ENCODE measurements around the gene IGSF22. TPM values are rescaled to one million over a fixed set of nuclear protein-coding genes. Genes with fewer than 3 reads are reported as not detected.

The IGSF22 gene
- polyA plus RNA-seq, 1 donor from 2014 or later = 0.68 TPM

- no peaks in the 10 kb centered on the region for H3K9me2 ChIP-seq (ENCODE audit: insufficient read depth, low read length)
- no peaks in the 10 kb centered on the region for H3F3A ChIP-seq (ENCODE audit: insufficient read depth, low read length, poor library complexity, severe bottlenecking)
- H3K79me2 ChIP-seq (replicated peaks; ENCODE audit: insufficient read depth, low read length) = no peaks in the 10 kb centered on the region
- no peak overlapping the region for H3K4me2 ChIP-seq (ENCODE audit: low read length)
- H2AFZ ChIP-seq (ENCODE audit: low read depth, low read length) = no peak overlapping the region
- H3K27ac ChIP-seq (ENCODE audit: low read length) = no peak overlapping the region
- no peak overlapping the region for H3K9ac ChIP-seq (ENCODE audit: low read length)
- TF ChIP-seq EZH2 (IDR thresholded peaks at IDR 0.05; ENCODE audit: borderline replicate concordance, insufficient read depth, low read length, poor library complexity, severe bottlenecking) = no peak
- no peaks in the 10 kb centered on the region for H4K20me1 ChIP-seq (ENCODE audit: insufficient read depth)
- H3K27me3 ChIP-seq (ENCODE audit: insufficient read depth, low read depth, low read length) = no peaks in the 10 kb centered on the region
- no peaks in the 10 kb centered on the region for H3K9me3 ChIP-seq (ENCODE audit: low read length)
- no peak overlapping the region for H3K4me3 ChIP-seq (ENCODE audit: low read length)
- no peaks in the 10 kb centered on the region for H3K36me3 ChIP-seq (ENCODE audit: insufficient read depth, low read length)
Observed at GRCh38 chr11:18709414-18709813, 16.6 kb downstream of the IGSF22 start.

GRCh38 chr11:18707811-18708340 is 18.1 kb downstream of the IGSF22 start:
- Histone ChIP-seq H3K27ac (ENCODE audit: low read length) (no peak overlapping the region), H3K36me3 (ENCODE audit: insufficient read depth, low read length) (no peaks in the 10 kb centered on the region), H3K4me2 (ENCODE audit: low read length) (no peak overlapping the region), H3K9ac (ENCODE audit: low read length) (no peak overlapping the region), H3K4me3 (ENCODE audit: low read length) (no peak overlapping the region), H3K9me2 (ENCODE audit: insufficient read depth, low read length) (no peaks in the 10 kb centered on the region), H2AFZ (ENCODE audit: low read depth, low read length) (no peak overlapping the region), H3K27me3 (ENCODE audit: insufficient read depth, low read depth, low read length) (no peaks in the 10 kb centered on the region), H3K9me3 (ENCODE audit: low read length) (no peaks in the 10 kb centered on the region), H3K79me2 (replicated peaks; ENCODE audit: insufficient read depth, low read length) (no peaks in the 10 kb centered on the region), H3F3A (ENCODE audit: insufficient read depth, low read length, poor library complexity, severe bottlenecking) (no peaks in the 10 kb centered on the region), H4K20me1 (ENCODE audit: insufficient read depth) (no peaks in the 10 kb centered on the region)
- TF ChIP-seq TAF1 (IDR thresholded peaks at IDR 0.05; ENCODE audit: low read depth) (no peak), REST (IDR thresholded peaks at IDR 0.05; ENCODE audit: borderline replicate concordance) (no peak), SMC3 (conservative IDR thresholded peaks at IDR 0.05; ENCODE audit: poor library complexity) (no peak), EZH2 (IDR thresholded peaks at IDR 0.05; ENCODE audit: borderline replicate concordance, insufficient read depth, low read length, poor library complexity, severe bottlenecking) (no peak)

- TF ChIP-seq POLR2AphosphoS5 (IDR thresholded peaks at IDR 0.05) (no peak), TAF1 (IDR thresholded peaks at IDR 0.05; ENCODE audit: low read depth) (no peak), EP300 (conservative IDR thresholded peaks at IDR 0.05; ENCODE audit: poor library complexity, severe bottlenecking) (no peak), REST (IDR thresholded peaks at IDR 0.05; ENCODE audit: borderline replicate concordance) (no peak), EZH2 (IDR thresholded peaks at IDR 0.05; ENCODE audit: borderline replicate concordance, insufficient read depth, low read length, poor library complexity, severe bottlenecking) (no peak), MXI1 (conservative IDR thresholded peaks at IDR 0.05; ENCODE audit: poor library complexity, severe bottlenecking) (no peak), SMC3 (conservative IDR thresholded peaks at IDR 0.05; ENCODE audit: poor library complexity) (no peak), RAD21 (conservative IDR thresholded peaks at IDR 0.05) (no peak), CTCF (IDR thresholded peaks at IDR 0.05; ENCODE audit: poor library complexity, severe bottlenecking) (no peak)
- Histone ChIP-seq H3K27ac (ENCODE audit: low read length) (no peak overlapping the region), H2AFZ (ENCODE audit: low read depth, low read length) (no peak overlapping the region), H3K4me3 (ENCODE audit: low read length) (no peak overlapping the region), H3K9me2 (ENCODE audit: insufficient read depth, low read length) (no peaks in the 10 kb centered on the region), H3K27me3 (ENCODE audit: insufficient read depth, low read depth, low read length) (no peaks in the 10 kb centered on the region), H3K79me2 (replicated peaks; ENCODE audit: insufficient read depth, low read length) (no peaks in the 10 kb centered on the region), H3F3A (ENCODE audit: insufficient read depth, low read length, poor library complexity, severe bottlenecking) (no peaks in the 10 kb centered on the region), H3K9me3 (ENCODE audit: low read length) (no peaks in the 10 kb centered on the region), H3K9ac (ENCODE audit: low read length) (no peak overlapping the region), H3K36me3 (ENCODE audit: insufficient read depth, low read length) (no peaks in the 10 kb centered on the region), H4K20me1 (ENCODE audit: insufficient read depth) (no peaks in the 10 kb centered on the region), H3K4me2 (ENCODE audit: low read length) (no peak overlapping the region)
Observed at GRCh38 chr11:18706330-18707243, 19.4 kb downstream of the IGSF22 start.
